CD14-positive monocyte (primary cell): ENCODE data around the gene TAF5. TPM values are rescaled to one million over a fixed set of nuclear protein-coding genes. Genes with fewer than 3 reads are reported as not detected.

Source experiments
- DNase-seq, 3 donors: peaks; one replicate each; pipeline ENCODE4 v3.0.0-alpha.2; 2011 to 2022
- H2AFZ ChIP-seq: 2 replicates; pipeline ENCODE4 v1.6.0; 2012; ENCODE audit warnings: mild to moderate bottlenecking, low read depth, low read length, inconsistent platforms; ENCODE audit not compliant: insufficient read depth, poor library complexity, severe bottlenecking
- H3K27ac ChIP-seq, 2 donors: 1 replicate in 1 of 2; 2 replicates in 1 of 2; pipeline ENCODE4 v1.5.1; 2012 to 2013; ENCODE audit warnings: low read length in 2 of 2, control low read depth in 1 of 2, inconsistent platforms in 1 of 2, low read depth in 1 of 2, mild to moderate bottlenecking in 1 of 2
- H3K27me3 ChIP-seq, 2 donors: one replicate each; pipeline versions ENCODE4 v1.6.0 to v1.6.1; 2011 to 2013; ENCODE audit warnings: low read length in 2 of 2; ENCODE audit not compliant: control insufficient read depth in 2 of 2, insufficient read depth in 2 of 2
- H3K36me3 ChIP-seq, 2 donors: replicated peaks in 1 of 2; 1 replicate in 1 of 2; 2 replicates in 1 of 2; pipeline versions ENCODE4 v1.5.1 to v1.6.1; 2012 to 2013; ENCODE audit warnings: low read length in 2 of 2, control low read depth in 1 of 2, inconsistent platforms in 1 of 2, mild to moderate bottlenecking in 1 of 2; ENCODE audit not compliant: insufficient read depth in 2 of 2, control insufficient read depth in 1 of 2
- H3K4me1 ChIP-seq, 2 donors: 1 replicate in 1 of 2; 2 replicates in 1 of 2; pipeline versions ENCODE4 v1.5.1 to v1.6.1; 2012 to 2013; ENCODE audit warnings: low read length in 2 of 2, control low read depth in 1 of 2, inconsistent platforms in 1 of 2, mild to moderate bottlenecking in 1 of 2, moderate library complexity in 1 of 2; ENCODE audit not compliant: insufficient read depth in 2 of 2, control insufficient read depth in 1 of 2
- H3K4me2 ChIP-seq: replicated peaks from 2 replicates; pipeline ENCODE3; 2012; ENCODE audit warnings: low read length, moderate library complexity, mild to moderate bottlenecking; ENCODE audit not compliant: poor library complexity, severe bottlenecking; ENCODE audit errors: extremely low read depth
- H3K4me3 ChIP-seq, 3 experiments: fragments of 200-600 bp in 1 of 3; sonication (generic) in 1 of 3; replicated peaks in 1 of 3; 1 replicate in 2 of 3; 2 replicates in 1 of 3; pipeline ENCODE4 v1.5.1; 2011 to 2013; ENCODE audit warnings: low read length in 3 of 3, mild to moderate bottlenecking in 3 of 3, control low read depth in 2 of 3, low read depth in 2 of 3, inconsistent platforms in 1 of 3, moderate library complexity in 1 of 3
- H3K79me2 ChIP-seq: 2 replicates; pipeline ENCODE4 v1.6.0; 2012; ENCODE audit warnings: mild to moderate bottlenecking, control low read depth, inconsistent platforms, low read length, moderate library complexity; ENCODE audit not compliant: insufficient read depth
- H3K9ac ChIP-seq: 2 replicates; pipeline ENCODE4 v1.6.0; 2017; ENCODE audit warnings: low read length, mild to moderate bottlenecking; ENCODE audit not compliant: insufficient read depth, poor library complexity, severe bottlenecking
- H3K9me3 ChIP-seq, 2 donors: replicated peaks in 1 of 2; 1 replicate in 1 of 2; 2 replicates in 1 of 2; pipeline versions ENCODE4 v1.5.1 to v1.6.1; 2012 to 2013; ENCODE audit warnings: low read length in 2 of 2, control low read depth in 1 of 2; ENCODE audit not compliant: control insufficient read depth in 1 of 2, insufficient read depth in 1 of 2
- H4K20me1 ChIP-seq: 2 replicates; pipeline ENCODE4 v1.6.0; 2012; ENCODE audit warnings: mild to moderate bottlenecking, low read length, control low read depth, moderate library complexity; ENCODE audit not compliant: insufficient read depth
- H3K27ac Mint-ChIP-seq, 7 donors: one replicate each; pipeline ENCODE4 v1.8.0; 2020; ENCODE audit warnings: mild to moderate bottlenecking in 7 of 7, mixed read lengths in 7 of 7, moderate library complexity in 6 of 7, inconsistent platforms in 2 of 7
- H3K27me3 Mint-ChIP-seq, 3 donors: one replicate each; pipeline ENCODE4 v1.8.0; 2021 to 2022; ENCODE audit warnings: low read depth in 3 of 3, mild to moderate bottlenecking in 3 of 3, mixed read lengths in 3 of 3, moderate library complexity in 3 of 3, inconsistent platforms in 1 of 3
- H3K36me3 Mint-ChIP-seq, 2 donors: one replicate each; pipeline ENCODE4 v1.8.0; 2020; ENCODE audit warnings: mixed read lengths in 2 of 2, inconsistent platforms in 1 of 2, mild to moderate bottlenecking in 1 of 2
- H3K4me1 Mint-ChIP-seq: one replicate; pipeline ENCODE4 v1.8.0; 2020; ENCODE audit warnings: mild to moderate bottlenecking, mixed read lengths
- H3K4me3 Mint-ChIP-seq, 2 donors: one replicate each; pipeline ENCODE4 v1.8.0; 2020; ENCODE audit warnings: mild to moderate bottlenecking in 2 of 2, mixed read lengths in 2 of 2, moderate library complexity in 1 of 2
- H3K9me3 Mint-ChIP-seq, 7 donors: one replicate each; pipeline ENCODE4 v1.8.0; 2020 to 2022; ENCODE audit warnings: mixed read lengths in 7 of 7, mild to moderate bottlenecking in 6 of 7, moderate library complexity in 6 of 7, inconsistent platforms in 2 of 7
- WGBS: methylation state at CpG from one replicate; pipeline ENCODE4 v1.1.5; 2013; ENCODE audit warnings: missing lambda C conversion rate; ENCODE audit not compliant: insufficient coverage; 5-methylcytosine and 5-hydroxymethylcytosine counted together
- intact Hi-C, 2 donors: fragments of 100-400 bp; cut with micrococcal nuclease; formaldehyde crosslinking; loops; one replicate each; pipeline versions ENCODE4 v1.15.0 to v1.15.1; 2023
- polyA plus RNA-seq, 3 donors: library from polyadenylated mRNA; depleted of rRNA in 1 of 3; unstranded in 2 of 3; stranded (reverse) in 1 of 3; fragments of 300-500 nt in 2 of 3; fragments of >200 nt in 1 of 3; fragmentation: Illumina TruSeq in 2 of 3; gene quantifications; 1 replicate in 2 of 3; 2 replicates in 1 of 3; pipeline ENCODE4 v1.2.3, GENCODE V29; 2012 to 2021
- TF ChIP-seq, protein P1 (sequence below): fragments of 200-600 bp; IDR thresholded peaks from one replicate; pipeline ENCODE4 v1.8.0; 2022; ENCODE audit warnings: antibody characterized with exemption, mild to moderate bottlenecking

Gene TAF5
- polyA plus RNA-seq, 3 donors, result 1.0 to 2.4 (median 2.4) TPM

DNA sequence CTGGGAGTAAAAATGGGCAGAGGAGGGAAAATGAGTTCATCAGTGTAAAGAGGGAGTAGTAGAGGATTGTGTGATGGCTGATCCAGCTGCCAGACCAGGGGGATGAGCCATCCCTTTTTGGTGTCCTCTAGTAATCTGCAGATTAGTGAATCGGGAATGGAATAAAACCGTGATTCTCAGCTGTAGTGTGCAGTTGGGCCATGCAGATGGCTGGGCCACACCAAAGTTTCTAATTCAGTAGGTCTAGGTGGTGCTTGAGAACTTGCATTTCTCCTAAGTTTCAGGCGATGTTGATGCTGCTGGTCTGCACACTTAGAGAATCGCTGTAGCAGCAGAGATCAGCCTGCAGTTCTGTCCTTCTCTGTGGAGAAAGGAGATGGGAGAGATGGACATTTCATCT lies 51.3 kb downstream of the TAF5 start:
- no peaks in the 10 kb centered on the region for H3K27me3 ChIP-seq
- no peak overlapping the region for H3K9ac ChIP-seq
- no peaks in the 10 kb centered on the region for H3K9me3 Mint-ChIP-seq
- TF ChIP-seq, protein P1, sequence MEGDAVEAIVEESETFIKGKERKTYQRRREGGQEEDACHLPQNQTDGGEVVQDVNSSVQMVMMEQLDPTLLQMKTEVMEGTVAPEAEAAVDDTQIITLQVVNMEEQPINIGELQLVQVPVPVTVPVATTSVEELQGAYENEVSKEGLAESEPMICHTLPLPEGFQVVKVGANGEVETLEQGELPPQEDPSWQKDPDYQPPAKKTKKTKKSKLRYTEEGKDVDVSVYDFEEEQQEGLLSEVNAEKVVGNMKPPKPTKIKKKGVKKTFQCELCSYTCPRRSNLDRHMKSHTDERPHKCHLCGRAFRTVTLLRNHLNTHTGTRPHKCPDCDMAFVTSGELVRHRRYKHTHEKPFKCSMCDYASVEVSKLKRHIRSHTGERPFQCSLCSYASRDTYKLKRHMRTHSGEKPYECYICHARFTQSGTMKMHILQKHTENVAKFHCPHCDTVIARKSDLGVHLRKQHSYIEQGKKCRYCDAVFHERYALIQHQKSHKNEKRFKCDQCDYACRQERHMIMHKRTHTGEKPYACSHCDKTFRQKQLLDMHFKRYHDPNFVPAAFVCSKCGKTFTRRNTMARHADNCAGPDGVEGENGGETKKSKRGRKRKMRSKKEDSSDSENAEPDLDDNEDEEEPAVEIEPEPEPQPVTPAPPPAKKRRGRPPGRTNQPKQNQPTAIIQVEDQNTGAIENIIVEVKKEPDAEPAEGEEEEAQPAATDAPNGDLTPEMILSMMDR, result no peak
- H3K4me2 ChIP-seq, result no peak overlapping the region
- no peaks in the 10 kb centered on the region for H3K4me1 ChIP-seq
- peaks cover 90 to 95% of the 10 kb centered on the region in 2 donors for H3K36me3 ChIP-seq
- peaks cover 87 to 93% of the 10 kb centered on the region in 2 donors for H3K36me3 Mint-ChIP-seq
- no peaks in the 10 kb centered on the region for H3K4me1 Mint-ChIP-seq
- no peak overlapping the region for H3K4me3 Mint-ChIP-seq
- no peaks in the 10 kb centered on the region for H3K27me3 Mint-ChIP-seq
- H3K4me3 ChIP-seq, result no peak overlapping the region
- no peak overlapping the region for H3K27ac ChIP-seq
- H3K9me3 ChIP-seq, result no peaks in the 10 kb centered on the region
- no peaks in the 10 kb centered on the region for H4K20me1 ChIP-seq
- no peak overlapping the region for H2AFZ ChIP-seq
- H3K27ac Mint-ChIP-seq, result peak overlapping the region in 1 of 7 donors; percentile 25
- DNase-seq, result no peak
- intact Hi-C loops, result no loop called here
- no peaks in the 10 kb centered on the region for H3K79me2 ChIP-seq
- WGBS, result 100% methylated on average over 3 of the region's 4 CpGs

DNA sequence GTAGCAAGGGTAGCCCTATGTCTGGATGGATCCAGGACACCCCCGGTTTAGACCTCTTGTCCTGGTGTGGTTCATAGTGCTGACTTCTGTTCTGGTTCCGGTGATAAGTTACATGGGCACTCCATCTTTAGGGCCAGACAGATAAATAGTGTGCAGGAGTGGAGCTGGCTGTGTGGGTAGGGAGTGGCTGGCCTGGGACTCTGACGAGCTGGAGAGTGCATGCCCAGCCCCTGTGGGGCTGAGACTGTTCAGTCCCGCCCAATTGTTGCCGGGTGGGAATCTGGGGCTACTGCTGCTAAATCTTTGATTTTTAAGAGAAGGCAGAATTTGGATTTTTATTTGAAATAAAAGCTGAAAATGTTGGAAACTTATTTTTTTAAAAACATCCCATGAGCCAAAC lies 56.0 kb downstream of the TAF5 start:
- H3K4me2 ChIP-seq, result no peak overlapping the region
- H2AFZ ChIP-seq, result no peak overlapping the region
- H3K27me3 ChIP-seq, result no peaks in the 10 kb centered on the region
- Mint-ChIP-seq H3K4me1 (no peaks in the 10 kb centered on the region), H3K27me3 (no peaks in the 10 kb centered on the region), H3K9me3 (peaks cover 0 to 2% (median 0%) of the 10 kb centered on the region in 7 donors), H3K36me3 (peaks cover 76 to 95% of the 10 kb centered on the region in 2 donors), H3K27ac (peak overlapping the region in 1 of 7 donors; percentile 17), H3K4me3 (no peak overlapping the region)
- no peak overlapping the region for H3K27ac ChIP-seq
- WGBS, result 96% methylated on average over 4 of the region's 5 CpGs
- TF ChIP-seq, protein P1, result no peak
- H4K20me1 ChIP-seq, result no peaks in the 10 kb centered on the region
- intact Hi-C loops, result no loop called here
- H3K9me3 ChIP-seq, result no peaks in the 10 kb centered on the region
- H3K9ac ChIP-seq, result no peak overlapping the region
- no peak for DNase-seq
- H3K4me3 ChIP-seq, result no peak overlapping the region
- no peaks in the 10 kb centered on the region for H3K79me2 ChIP-seq
- peaks cover 85 to 93% of the 10 kb centered on the region in 2 donors for H3K36me3 ChIP-seq
- H3K4me1 ChIP-seq, result no peaks in the 10 kb centered on the region
